Measurements from ENCODE around the gene APOL6.
"Not testable (repeated sequence)": the region's sequence is repeated elsewhere in the genome, so short reads cannot be mapped to it uniquely, and the experiment has no call there.

Gene APOL6

GRCh38 chr22:35618427-35619223 is 29.6 kb upstream of the APOL6 start:
- no peak for DNase-seq

GRCh38 chr22:35619336-35620094 is 28.7 kb upstream of the APOL6 start:
- no peak for DNase-seq

GRCh38 chr22:35620624-35621251 is 27.5 kb upstream of the APOL6 start:
- DNase-seq, result no peak

- DNase-seq, result no peak
Measured at GRCh38 chr22:35621451-35621850, 26.8 kb upstream of the APOL6 start.

- no peak for DNase-seq
Measured at GRCh38 chr22:35622191-35622913, 25.9 kb upstream of the APOL6 start.

- DNase-seq, result not testable (repeated sequence)
Measured at GRCh38 chr22:35623885-35624284, 24.4 kb upstream of the APOL6 start.

- DNase-seq, result no peak
Measured at GRCh38 chr22:35624547-35624946, 23.7 kb upstream of the APOL6 start.

GRCh38 chr22:35625763-35626432 is 22.3 kb upstream of the APOL6 start:
- no peak for DNase-seq

- peak; percentile 43 for DNase-seq
Measured at GRCh38 chr22:35627267-35628041, 20.8 kb upstream of the APOL6 start.

- DNase-seq, result no peak
Measured at GRCh38 chr22:35628732-35629131, 19.5 kb upstream of the APOL6 start.

- DNase-seq, result peak; percentile 52
Measured at GRCh38 chr22:35629406-35630216, 18.6 kb upstream of the APOL6 start.

- no peak for DNase-seq
Measured at GRCh38 chr22:35630387-35630793, 17.9 kb upstream of the APOL6 start.

- no peak for DNase-seq
Measured at GRCh38 chr22:35630891-35631290, 17.4 kb upstream of the APOL6 start.

GRCh38 chr22:35631597-35631996 is 16.6 kb upstream of the APOL6 start:
- DNase-seq, result no peak

- DNase-seq, result no peak
Measured at GRCh38 chr22:35632935-35633334, 15.3 kb upstream of the APOL6 start.

- no peak for DNase-seq
Measured at GRCh38 chr22:35633520-35633919, 14.7 kb upstream of the APOL6 start.

GRCh38 chr22:35634015-35634414 is 14.2 kb upstream of the APOL6 start:
- no peak for DNase-seq

GRCh38 chr22:35634943-35635540 is 13.2 kb upstream of the APOL6 start:
- no peak for DNase-seq

- DNase-seq, result no peak
Measured at GRCh38 chr22:35637254-35637653, 11.0 kb upstream of the APOL6 start.

- DNase-seq, result no peak
Measured at GRCh38 chr22:35638001-35638400, 10.2 kb upstream of the APOL6 start.
